Caco-2 (cell line): Measurements from ENCODE around the gene OSM. TPM values are rescaled to one million over a fixed set of nuclear protein-coding genes. Genes with fewer than 3 reads are reported as not detected.

Experiments used
- BruUV-seq: library from RNA; stranded (reverse); fragments of 400-500 nt; replicated peaks from 2 replicates; lab custom pipeline; 2021; lab: Mats Ljungman, UMichigan
- CTCF ChIA-PET: fragments of 300-600 bp; sonication (Branson Sonifier 250); formaldehyde crosslinking; loops from one replicate; lab custom pipeline; 2022; ENCODE audit warnings: antibody characterized with exemption; lab: Charles Lee
- POLR2A ChIA-PET: fragments of 300-600 bp; sonication (Branson Sonifier 250); formaldehyde crosslinking; loops from one replicate; lab custom pipeline; 2022; ENCODE audit warnings: antibody characterized with exemption; lab: Charles Lee
- DNase-seq, 2 experiments: peaks; one replicate each; pipeline versions ENCODE4 v3.0.0 to v3.0.0-alpha.2; 2020 to 2022
- H3K27me3 ChIP-seq: replicated peaks from 2 replicates; pipeline ENCODE4 v1.6.0; 2011; ENCODE audit warnings: low read length; ENCODE audit not compliant: control insufficient read depth, insufficient read depth
- H3K36me3 ChIP-seq: 2 replicates; pipeline ENCODE4 v1.5.1; 2011; ENCODE audit warnings: low read length; ENCODE audit not compliant: control insufficient read depth, insufficient read depth
- H3K4me1 ChIP-seq: fragments of 250-450 bp; sonication (Bioruptor Pico); 2 replicates; pipeline ENCODE4 v1.5.1; 2020; ENCODE audit warnings: mild to moderate bottlenecking
- H3K4me3 ChIP-seq: 2 replicates; pipeline ENCODE4 v1.5.1; 2011; ENCODE audit warnings: low read depth, mild to moderate bottlenecking, control low read depth, low read length
- H3K9me3 ChIP-seq: fragments of 250-450 bp; sonication (Bioruptor Pico); 2 replicates; pipeline ENCODE4 v1.5.1; 2020; ENCODE audit warnings: mild to moderate bottlenecking, moderate library complexity
- H3K27ac Mint-ChIP-seq: one replicate; pipeline ENCODE4 v1.8.0; 2022; ENCODE audit warnings: mixed read lengths; ENCODE audit not compliant: unreplicated experiment
- H3K27me3 Mint-ChIP-seq: one replicate; pipeline ENCODE4 v1.8.0; 2022; ENCODE audit warnings: mixed read lengths; ENCODE audit not compliant: insufficient read depth, unreplicated experiment
- H3K36me3 Mint-ChIP-seq: one replicate; pipeline ENCODE4 v1.8.0; 2022; ENCODE audit warnings: mild to moderate bottlenecking, mixed read lengths; ENCODE audit not compliant: insufficient read depth, unreplicated experiment
- H3K4me1 Mint-ChIP-seq: one replicate; pipeline ENCODE4 v1.8.0; 2022; ENCODE audit warnings: low read depth, mixed read lengths; ENCODE audit not compliant: unreplicated experiment
- H3K4me3 Mint-ChIP-seq: one replicate; pipeline ENCODE4 v1.8.0; 2022; ENCODE audit warnings: mild to moderate bottlenecking, moderate library complexity, mixed read lengths; ENCODE audit not compliant: unreplicated experiment
- H3K9me3 Mint-ChIP-seq: one replicate; pipeline ENCODE4 v1.8.0; 2022; ENCODE audit warnings: mixed read lengths; ENCODE audit not compliant: unreplicated experiment
- intact Hi-C: fragments of 100-400 bp; cut with micrococcal nuclease; formaldehyde crosslinking; loops from one replicate; pipeline ENCODE4 v1.10.0; 2022; ENCODE audit not compliant: unreplicated experiment
- total RNA-seq: library from RNA; stranded (reverse); gene quantifications from 2 replicates; pipeline ENCODE4 v1.2.3, GENCODE V29; 2022
- TF ChIP-seq, protein P1 (sequence below), 2 experiments: fragments of 200-600 bp in 1 of 2; IDR thresholded peaks; 1 replicate in 1 of 2; 2 replicates in 1 of 2; pipeline versions ENCODE4 v1.5.1 to v1.8.0; 2011 to 2022; ENCODE audit warnings: antibody characterized with exemption in 1 of 2, control low read depth in 1 of 2, inconsistent platforms in 1 of 2, low read depth in 1 of 2, low read length in 1 of 2, mild to moderate bottlenecking in 1 of 2, moderate library complexity in 1 of 2; ENCODE audit not compliant: insufficient read depth in 1 of 2, severe bottlenecking in 1 of 2, unreplicated experiment in 1 of 2

OSM gene
- total RNA-seq, 1 experiment from 2014 or later = not detected

DNA sequence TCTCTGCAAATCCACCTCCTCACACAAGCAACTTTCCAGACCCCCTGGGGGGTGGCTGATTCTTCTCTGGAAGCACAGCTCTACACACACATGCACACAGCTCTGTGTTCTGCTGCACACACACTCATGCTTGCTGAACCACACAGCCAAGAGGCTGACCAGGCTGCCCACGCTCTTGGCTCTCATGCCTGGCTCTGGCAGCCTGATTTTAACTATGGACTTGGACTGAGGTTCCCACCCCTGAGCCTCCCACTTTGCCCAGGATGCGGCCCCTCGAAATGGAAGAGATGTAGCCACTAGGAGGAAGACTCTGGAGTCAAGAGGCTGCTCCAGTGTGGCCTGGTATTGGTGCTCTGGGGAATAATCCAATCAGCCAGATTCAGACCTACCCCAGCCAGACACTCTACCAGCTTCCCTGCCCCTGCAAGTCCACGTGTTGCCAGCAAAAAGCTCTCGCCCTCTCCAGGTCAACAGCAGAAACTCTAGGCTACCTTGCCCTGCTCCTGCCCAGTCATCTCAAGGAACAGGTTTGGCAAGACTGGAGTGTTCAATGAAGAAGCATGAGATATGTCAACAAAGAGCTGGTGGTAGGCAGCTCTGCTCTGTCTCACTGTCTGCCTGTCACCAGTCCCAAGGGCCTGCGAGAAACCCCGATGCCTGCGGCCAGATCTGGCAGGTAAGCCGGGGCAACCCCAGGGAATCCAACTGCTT, 31.5 kb upstream of the OSM start:
- peaks cover 25% of the 10 kb centered on the region for H3K36me3 Mint-ChIP-seq
- no TSS peak for BruUV-seq
- no peak overlapping the region for H3K4me3 Mint-ChIP-seq
- TF ChIP-seq, protein P1, sequence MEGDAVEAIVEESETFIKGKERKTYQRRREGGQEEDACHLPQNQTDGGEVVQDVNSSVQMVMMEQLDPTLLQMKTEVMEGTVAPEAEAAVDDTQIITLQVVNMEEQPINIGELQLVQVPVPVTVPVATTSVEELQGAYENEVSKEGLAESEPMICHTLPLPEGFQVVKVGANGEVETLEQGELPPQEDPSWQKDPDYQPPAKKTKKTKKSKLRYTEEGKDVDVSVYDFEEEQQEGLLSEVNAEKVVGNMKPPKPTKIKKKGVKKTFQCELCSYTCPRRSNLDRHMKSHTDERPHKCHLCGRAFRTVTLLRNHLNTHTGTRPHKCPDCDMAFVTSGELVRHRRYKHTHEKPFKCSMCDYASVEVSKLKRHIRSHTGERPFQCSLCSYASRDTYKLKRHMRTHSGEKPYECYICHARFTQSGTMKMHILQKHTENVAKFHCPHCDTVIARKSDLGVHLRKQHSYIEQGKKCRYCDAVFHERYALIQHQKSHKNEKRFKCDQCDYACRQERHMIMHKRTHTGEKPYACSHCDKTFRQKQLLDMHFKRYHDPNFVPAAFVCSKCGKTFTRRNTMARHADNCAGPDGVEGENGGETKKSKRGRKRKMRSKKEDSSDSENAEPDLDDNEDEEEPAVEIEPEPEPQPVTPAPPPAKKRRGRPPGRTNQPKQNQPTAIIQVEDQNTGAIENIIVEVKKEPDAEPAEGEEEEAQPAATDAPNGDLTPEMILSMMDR (IDR thresholded peaks at IDR 0.05; ENCODE audit: insufficient read depth in 1 of 2, low read depth in 1 of 2, low read length in 1 of 2, severe bottlenecking in 1 of 2, unreplicated experiment in 1 of 2) = peak in 1 of 2 experiments; percentile 18
- Histone ChIP-seq H3K27me3 (no peaks in the 10 kb centered on the region), H3K9me3 (no peaks in the 10 kb centered on the region), H3K36me3 (peaks cover 5% of the 10 kb centered on the region), H3K4me1 (peaks cover 24% of the 10 kb centered on the region), H3K4me3 (no peak overlapping the region)
- no peaks in the 10 kb centered on the region for H3K9me3 Mint-ChIP-seq
- ChIA-PET POLR2A (interaction anchor here (1.1 to 1.5 kb wide), 5 partner anchors 9 to 59 kb away, joined by 3 to 8 read pairs (median 4); partner anchors contain the start of genes CASTOR1, CCDC157, SF3A1 and TBC1D10A), CTCF (interaction anchor here (0.5 to 2.1 kb wide), 13 partner anchors 10 to 1067 kb away, joined by 3 to 45 read pairs (median 5); partner anchors contain the start of genes CASTOR1, CCDC157, SF3A1 and TBC1D10A)
- intact Hi-C loops = loop anchor here (1.0 to 2.0 kb wide), 2 partner anchors 9 to 29 kb away; partner anchors contain the start of genes CASTOR1 and TBC1D10A
- peak; percentile 81 to 82 for DNase-seq
- H3K27ac Mint-ChIP-seq = peak overlapping the region; percentile 65
- no peaks in the 10 kb centered on the region for H3K27me3 Mint-ChIP-seq
- H3K4me1 Mint-ChIP-seq = peaks cover 17% of the 10 kb centered on the region

DNA sequence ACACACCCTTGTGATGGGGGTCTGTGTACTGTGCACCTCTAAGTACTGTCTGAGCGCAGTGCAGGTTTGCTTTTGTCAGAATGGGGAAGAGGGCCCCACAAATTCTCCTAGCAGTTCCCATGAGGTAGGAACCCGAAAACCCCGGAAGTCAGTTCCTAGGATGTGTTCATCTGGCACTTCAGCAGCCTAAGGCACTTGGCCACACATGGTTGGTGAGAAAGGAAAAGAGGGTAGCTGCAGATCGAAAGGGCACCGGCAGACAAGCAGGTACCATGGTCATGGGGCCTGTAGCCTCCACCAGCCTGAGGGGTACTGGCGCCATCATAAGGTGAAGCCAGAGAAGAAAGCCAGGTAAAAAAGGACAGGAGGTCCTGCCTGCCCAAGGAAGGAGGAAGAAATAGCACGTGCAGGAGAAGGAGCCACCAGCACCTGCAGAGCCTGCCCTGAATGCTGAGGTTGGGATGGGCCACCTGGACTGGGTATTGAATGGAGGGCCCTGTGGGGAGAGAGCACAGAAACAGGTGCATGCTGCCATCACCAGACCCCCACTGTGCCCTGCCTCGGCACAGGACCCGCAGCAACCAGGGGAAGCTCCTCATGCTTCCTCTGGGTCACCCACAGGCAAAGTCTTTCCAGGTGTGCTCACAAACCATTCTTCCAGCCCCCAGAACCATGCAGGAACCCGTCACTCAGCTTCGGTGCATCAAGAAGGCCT, 30.8 kb upstream of the OSM start:
- ChIA-PET CTCF (interaction anchor here (1.1 to 2.1 kb wide), 7 partner anchors 9 to 193 kb away, joined by 3 to 45 read pairs (median 6); partner anchors contain the start of genes CASTOR1, CCDC157, SF3A1 and TBC1D10A), POLR2A (interaction anchor here (1.1 to 1.5 kb wide), 4 partner anchors 9 to 59 kb away, joined by 3 to 8 read pairs (median 4); partner anchors contain the start of genes CASTOR1, CCDC157, SF3A1 and TBC1D10A)
- Histone ChIP-seq H3K9me3 (no peaks in the 10 kb centered on the region), H3K27me3 (no peaks in the 10 kb centered on the region), H3K36me3 (peaks cover 5% of the 10 kb centered on the region), H3K4me3 (no peak overlapping the region), H3K4me1 (peaks cover 21% of the 10 kb centered on the region)
- Mint-ChIP-seq H3K9me3 (no peaks in the 10 kb centered on the region), H3K27ac (no peak overlapping the region), H3K36me3 (peaks cover 25% of the 10 kb centered on the region), H3K4me3 (no peak overlapping the region), H3K27me3 (no peaks in the 10 kb centered on the region), H3K4me1 (peaks cover 16% of the 10 kb centered on the region)
- intact Hi-C loops = no loop called here
- TF ChIP-seq, protein P1 (IDR thresholded peaks at IDR 0.05; ENCODE audit: insufficient read depth in 1 of 2, low read depth in 1 of 2, low read length in 1 of 2, severe bottlenecking in 1 of 2, unreplicated experiment in 1 of 2) = no peak
- BruUV-seq = no TSS peak
- DNase-seq = no peak

DNA sequence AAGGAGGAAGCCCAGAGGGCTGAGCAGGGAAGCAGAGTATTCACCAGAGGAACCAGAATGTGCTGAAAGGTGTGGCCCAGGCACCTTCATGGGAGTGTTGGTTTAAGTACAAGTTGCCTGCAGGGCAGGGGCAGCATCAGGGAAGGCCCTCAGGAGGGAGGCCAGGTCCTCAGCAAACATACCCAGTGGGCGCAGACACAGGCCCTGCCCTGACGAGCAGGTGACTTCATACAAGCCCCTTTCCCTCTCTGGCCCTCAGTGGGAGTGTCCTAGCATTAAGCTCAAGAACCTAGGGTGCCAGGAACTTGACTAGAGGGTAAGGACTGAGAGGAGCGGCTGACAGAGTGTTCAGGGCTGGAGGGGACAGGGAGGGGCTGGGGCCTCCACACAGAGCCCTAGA, 30.2 kb upstream of the OSM start:
- Mint-ChIP-seq H3K36me3 (peaks cover 25% of the 10 kb centered on the region), H3K9me3 (no peaks in the 10 kb centered on the region), H3K4me3 (no peak overlapping the region), H3K27ac (no peak overlapping the region), H3K4me1 (peaks cover 13% of the 10 kb centered on the region), H3K27me3 (no peaks in the 10 kb centered on the region)
- DNase-seq = no peak
- no peaks in the 10 kb centered on the region for H3K27me3 ChIP-seq
- TF ChIP-seq, protein P1 (IDR thresholded peaks at IDR 0.05; ENCODE audit: insufficient read depth in 1 of 2, low read depth in 1 of 2, low read length in 1 of 2, severe bottlenecking in 1 of 2, unreplicated experiment in 1 of 2) = no peak
- H3K4me3 ChIP-seq = no peak overlapping the region
- POLR2A ChIA-PET = no interaction called here
- peaks cover 16% of the 10 kb centered on the region for H3K4me1 ChIP-seq
- intact Hi-C loops = no loop called here
- no TSS peak for BruUV-seq
- H3K36me3 ChIP-seq = peaks cover 4% of the 10 kb centered on the region
- no peaks in the 10 kb centered on the region for H3K9me3 ChIP-seq
- CTCF ChIA-PET = no interaction called here
